ENCODE data around the gene PTPN6.
A peak's percentile ranks its signal among the peaks of the same experiment; 100 is the strongest.
"Not testable (repeated sequence)": the region's sequence is repeated elsewhere in the genome, so short reads cannot be mapped to it uniquely, and the experiment has no call there.

The PTPN6 gene

GRCh38 chr12:6950811-6951540 lies at the start of gene PTPN6:
Gene PTPN6, plus strand, starts transcription at chr12:6951356. Its CDS starts 157 bp downstream, at chr12:6951513.
- H3K27ac ChIP-seq (ENCODE audit: low read length), result no peak within 1 kb of the TSS
- H3K9ac ChIP-seq (ENCODE audit: low read length), result peak within 1 kb of the TSS; percentile 12
- peaks cover 2% of the 10 kb centered on the region for H3K4me1 ChIP-seq (ENCODE audit: control insufficient read depth, low read depth, low read length)
- H3K9me3 ChIP-seq (ENCODE audit: control insufficient read depth, low read depth, low read length), result no peaks in the 10 kb centered on the region
- no peaks in the 10 kb centered on the region for H3K27me3 ChIP-seq (ENCODE audit: control insufficient read depth, insufficient read depth, low read length)
- no peaks in the 10 kb centered on the region for H3K36me3 ChIP-seq (ENCODE audit: control insufficient read depth, low read depth, low read length)
- H3K4me3 ChIP-seq (ENCODE audit: low read length), result no peak within 1 kb of the TSS

DNA sequence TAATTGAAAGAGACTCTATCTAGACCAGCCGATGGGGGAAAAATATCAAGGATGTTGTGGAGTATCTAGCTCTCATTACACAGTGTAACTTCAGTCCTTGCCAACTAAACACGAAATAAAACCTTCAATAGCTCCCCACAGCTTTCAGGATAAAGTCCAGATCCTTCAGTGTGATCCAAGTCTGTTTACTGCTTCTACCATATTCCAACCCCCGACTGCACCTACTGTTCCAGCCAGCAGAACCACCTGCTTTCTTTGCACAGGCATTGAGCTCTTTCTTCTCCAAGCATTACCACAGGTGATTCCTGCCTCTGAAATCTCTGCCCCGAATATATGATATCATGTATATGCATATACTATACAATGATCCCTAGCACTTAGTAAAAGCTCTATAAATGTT lies 48.7 kb upstream of the PTPN6 start:
- Histone ChIP-seq H3K9me3 (ENCODE audit: control insufficient read depth, low read depth, low read length) (no peaks in the 10 kb centered on the region), H3K4me1 (ENCODE audit: control insufficient read depth, low read depth, low read length) (peaks cover 12% of the 10 kb centered on the region)

DNA sequence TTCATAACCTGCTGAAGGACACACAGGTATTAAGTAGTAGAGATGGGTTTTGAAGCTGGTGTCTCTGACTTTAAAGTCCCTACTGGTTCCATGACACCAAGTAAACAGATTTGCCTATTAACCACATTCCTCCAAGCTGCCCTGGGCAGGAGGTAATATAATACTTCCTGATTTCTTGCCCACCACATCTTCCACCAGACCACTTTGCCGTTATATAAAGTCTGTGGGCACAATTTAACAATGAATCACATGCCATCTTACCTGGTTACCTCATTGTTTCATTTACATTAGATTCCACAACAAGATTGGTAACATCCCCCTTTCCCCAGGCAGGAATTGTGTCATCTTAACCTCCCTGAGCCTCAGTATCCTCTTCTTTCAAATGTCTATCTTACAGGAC lies 47.4 kb upstream of the PTPN6 start:
- peak overlapping the region; percentile 53 for H3K9ac ChIP-seq (ENCODE audit: low read length)
- H3K27me3 ChIP-seq (ENCODE audit: control insufficient read depth, insufficient read depth, low read length), result peaks cover 4% of the 10 kb centered on the region
- H3K9me3 ChIP-seq (ENCODE audit: control insufficient read depth, low read depth, low read length), result no peaks in the 10 kb centered on the region
- peak overlapping the region; percentile 71 for H3K4me3 ChIP-seq (ENCODE audit: low read length)
- H3K4me1 ChIP-seq (ENCODE audit: control insufficient read depth, low read depth, low read length), result peaks cover 12% of the 10 kb centered on the region
- H3K36me3 ChIP-seq (ENCODE audit: control insufficient read depth, low read depth, low read length), result no peaks in the 10 kb centered on the region
- H3K27ac ChIP-seq (ENCODE audit: low read length), result peak overlapping the region; percentile 1

More for the DNA sequence above, 48.7 kb upstream of the PTPN6 start:
- Histone ChIP-seq H3K9ac (ENCODE audit: low read length) (no peak overlapping the region), H3K27ac (ENCODE audit: low read length) (no peak overlapping the region), H3K36me3 (ENCODE audit: control insufficient read depth, low read depth, low read length) (no peaks in the 10 kb centered on the region), H3K4me3 (ENCODE audit: low read length) (no peak overlapping the region), H3K27me3 (ENCODE audit: control insufficient read depth, insufficient read depth, low read length) (peaks cover 4% of the 10 kb centered on the region)

DNA sequence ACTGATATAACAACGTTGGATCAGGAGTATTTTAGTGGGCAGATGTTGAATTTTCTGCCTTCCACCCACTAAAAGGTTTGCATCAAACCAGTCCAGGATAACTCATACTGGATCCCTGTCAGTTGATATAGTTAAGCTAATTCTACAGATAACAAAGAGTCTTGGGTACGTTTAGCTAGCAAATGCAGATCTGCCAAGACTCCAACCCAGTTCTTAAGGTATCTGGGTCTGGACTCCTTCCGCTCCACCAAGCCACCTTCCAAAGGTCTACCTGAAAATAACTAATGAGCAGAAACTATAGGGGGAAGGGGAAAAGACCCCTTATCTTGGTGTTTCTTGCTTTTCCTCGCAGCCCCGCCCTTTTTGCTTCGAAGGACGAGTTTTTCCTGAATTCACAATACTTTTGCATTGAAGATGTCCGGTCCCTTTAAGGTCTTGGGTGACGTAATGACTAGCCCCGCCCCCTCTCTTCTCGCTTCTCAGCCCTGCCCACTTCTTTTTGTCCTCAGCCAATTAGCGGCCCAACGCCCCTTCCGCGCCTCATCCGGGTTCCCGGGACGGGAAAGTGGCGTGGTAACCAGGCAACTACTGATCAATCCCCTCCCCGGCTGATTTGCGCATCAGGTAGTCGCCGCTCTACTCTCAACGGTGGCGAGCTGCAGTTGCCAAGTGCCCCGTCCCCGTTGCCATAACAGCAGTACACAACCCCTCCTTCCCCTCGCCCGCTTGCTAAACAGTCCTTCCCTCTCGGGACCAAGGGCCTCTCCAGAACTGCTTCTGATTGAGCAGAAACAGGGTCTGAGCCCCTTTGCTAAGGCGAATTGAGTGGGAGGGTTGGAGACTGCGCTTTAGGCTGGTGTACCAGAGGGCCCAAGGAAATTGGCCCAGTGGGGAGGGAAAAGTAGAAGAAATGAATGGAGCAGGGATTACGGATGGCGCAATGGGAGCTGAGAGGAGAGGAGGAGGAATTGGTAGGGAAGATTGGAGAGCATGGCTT lies 46.6 kb upstream of the PTPN6 start, which contains the start of gene LRRC23:
Gene LRRC23 (plus strand): TSS at position 543 of the 997 bp plus-strand sequence. CDS start 812 bp downstream, outside the sequence.
- peak within 1 kb of the TSS; percentile 90 for H3K9ac ChIP-seq (ENCODE audit: low read length)
- peak within 1 kb of the TSS; percentile 71 for H3K4me3 ChIP-seq (ENCODE audit: low read length)
- no peaks in the 10 kb centered on the region for H3K36me3 ChIP-seq (ENCODE audit: control insufficient read depth, low read depth, low read length)
- no peaks in the 10 kb centered on the region for H3K9me3 ChIP-seq (ENCODE audit: control insufficient read depth, low read depth, low read length)
- peaks cover 4% of the 10 kb centered on the region for H3K27me3 ChIP-seq (ENCODE audit: control insufficient read depth, insufficient read depth, low read length)
- peak within 1 kb of the TSS; percentile 94 for H3K27ac ChIP-seq (ENCODE audit: low read length)
- H3K4me1 ChIP-seq (ENCODE audit: control insufficient read depth, low read depth, low read length), result peaks cover 12% of the 10 kb centered on the region

DNA sequence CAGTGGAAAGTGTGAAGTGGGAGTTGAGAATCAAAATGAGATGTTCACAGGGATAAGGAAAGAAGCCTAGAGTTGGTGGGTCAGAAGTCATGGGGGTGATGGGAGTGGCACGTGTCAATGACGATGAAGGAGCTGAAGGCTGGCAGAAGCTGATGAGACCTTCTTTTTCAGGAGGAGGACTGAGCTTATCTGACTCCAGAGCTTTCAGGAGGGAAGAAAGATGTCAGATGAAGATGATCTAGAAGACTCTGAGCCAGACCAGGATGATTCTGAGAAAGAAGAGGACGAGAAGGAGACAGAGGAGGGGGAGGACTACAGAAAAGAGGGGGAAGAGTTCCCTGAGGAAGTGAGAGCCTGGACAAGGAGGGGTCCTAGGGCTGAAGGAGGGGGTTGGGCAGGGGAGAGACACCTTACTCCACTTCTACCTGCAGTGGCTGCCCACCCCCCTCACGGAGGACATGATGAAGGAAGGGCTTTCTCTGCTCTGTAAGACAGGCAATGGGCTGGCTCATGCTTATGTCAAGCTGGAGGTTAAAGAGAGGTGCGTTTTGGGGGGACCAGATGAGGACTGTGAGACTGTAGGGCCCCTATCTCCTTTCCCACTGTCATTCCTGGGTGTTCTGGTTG lies 45.6 kb upstream of the PTPN6 start:
- Histone ChIP-seq H3K36me3 (ENCODE audit: control insufficient read depth, low read depth, low read length) (no peaks in the 10 kb centered on the region), H3K27me3 (ENCODE audit: control insufficient read depth, insufficient read depth, low read length) (peaks cover 4% of the 10 kb centered on the region), H3K27ac (ENCODE audit: low read length) (peak overlapping the region; percentile 94), H3K9me3 (ENCODE audit: control insufficient read depth, low read depth, low read length) (no peaks in the 10 kb centered on the region), H3K4me1 (ENCODE audit: control insufficient read depth, low read depth, low read length) (peaks cover 12% of the 10 kb centered on the region), H3K4me3 (ENCODE audit: low read length) (peak overlapping the region; percentile 71), H3K9ac (ENCODE audit: low read length) (peak overlapping the region; percentile 90)

DNA sequence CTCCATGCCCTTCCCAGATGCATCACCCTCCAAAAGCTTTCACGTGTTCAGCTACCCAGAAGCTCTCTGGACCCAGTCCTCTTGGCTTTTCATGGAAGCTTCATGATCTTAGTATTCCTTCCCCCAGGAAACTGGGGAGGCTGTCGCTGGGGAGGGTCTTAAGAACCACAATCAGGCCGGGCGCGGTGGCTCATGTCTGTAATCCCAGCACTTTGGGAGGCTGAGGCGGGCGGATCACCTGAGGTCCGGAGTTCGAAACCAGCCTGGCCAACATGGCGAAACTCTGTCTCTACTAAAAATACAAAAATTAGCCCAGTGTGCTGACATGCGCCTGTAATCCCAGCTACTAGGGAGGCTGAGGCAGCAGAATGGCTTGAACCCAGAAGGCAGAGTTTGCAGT lies 43.0 kb upstream of the PTPN6 start:
- not testable (repeated sequence) for H3K9ac ChIP-seq (ENCODE audit: low read length); H3K27me3 ChIP-seq (ENCODE audit: control insufficient read depth, insufficient read depth, low read length); H3K36me3 ChIP-seq (ENCODE audit: control insufficient read depth, low read depth, low read length); H3K27ac ChIP-seq (ENCODE audit: low read length); H3K9me3 ChIP-seq (ENCODE audit: control insufficient read depth, low read depth, low read length); H3K4me3 ChIP-seq (ENCODE audit: low read length)
- H3K4me1 ChIP-seq (ENCODE audit: control insufficient read depth, low read depth, low read length), result peaks cover 12% of the 10 kb centered on the region

- Histone ChIP-seq H3K4me1 (ENCODE audit: control insufficient read depth, low read depth, low read length) (peaks cover 12% of the 10 kb centered on the region), H3K36me3 (ENCODE audit: control insufficient read depth, low read depth, low read length) (no peaks in the 10 kb centered on the region), H3K9ac (ENCODE audit: low read length) (no peak overlapping the region), H3K4me3 (ENCODE audit: low read length) (no peak overlapping the region), H3K27ac (ENCODE audit: low read length) (no peak overlapping the region), H3K9me3 (ENCODE audit: control insufficient read depth, low read depth, low read length) (no peaks in the 10 kb centered on the region), H3K27me3 (ENCODE audit: control insufficient read depth, insufficient read depth, low read length) (peaks cover 4% of the 10 kb centered on the region)
Measured at GRCh38 chr12:6909421-6910145, 41.6 kb upstream of the PTPN6 start.

DNA sequence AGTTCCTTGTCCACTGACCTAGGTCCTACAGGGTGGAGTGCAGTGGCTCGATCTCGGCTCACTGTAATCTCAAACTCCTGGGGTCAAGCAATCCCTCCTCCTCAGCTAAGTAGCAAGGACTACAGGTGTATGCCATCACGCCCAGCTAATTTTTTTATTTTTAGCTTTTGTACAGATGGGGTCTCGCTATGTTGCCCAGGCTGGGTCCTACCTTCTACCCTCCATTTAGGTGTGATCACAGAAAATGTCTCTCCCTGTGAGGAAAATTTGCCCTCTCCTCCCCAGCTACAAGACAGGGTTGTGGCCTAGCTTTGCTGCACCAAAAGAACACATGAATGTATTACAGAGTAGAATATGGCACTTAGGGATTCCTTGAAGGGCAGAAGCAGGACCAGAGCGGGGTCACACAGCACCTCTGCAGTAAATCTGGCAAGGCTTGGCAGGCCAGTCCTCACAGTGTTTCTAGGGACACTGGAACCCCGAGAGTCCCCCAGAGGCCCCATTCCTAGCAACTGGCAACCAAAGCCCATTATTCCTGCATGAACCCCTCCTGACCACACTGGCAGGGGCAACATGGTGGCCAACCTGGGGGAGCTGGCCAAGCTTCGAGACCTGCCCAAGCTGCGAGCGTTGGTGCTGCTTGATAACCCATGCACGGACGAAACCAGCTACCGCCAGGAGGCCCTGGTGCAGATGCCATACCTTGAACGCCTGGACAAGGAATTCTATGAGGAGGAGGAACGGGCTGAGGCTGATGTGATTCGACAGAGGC lies 38.8 kb upstream of the PTPN6 start:
- H3K27me3 ChIP-seq (ENCODE audit: control insufficient read depth, insufficient read depth, low read length), result no peaks in the 10 kb centered on the region
- H3K9me3 ChIP-seq (ENCODE audit: control insufficient read depth, low read depth, low read length), result no peaks in the 10 kb centered on the region
- peaks cover 8% of the 10 kb centered on the region for H3K36me3 ChIP-seq (ENCODE audit: control insufficient read depth, low read depth, low read length)
- peaks cover 7% of the 10 kb centered on the region for H3K4me1 ChIP-seq (ENCODE audit: control insufficient read depth, low read depth, low read length)
- H3K4me3 ChIP-seq (ENCODE audit: low read length), result no peak overlapping the region
- H3K9ac ChIP-seq (ENCODE audit: low read length), result no peak overlapping the region
- no peak overlapping the region for H3K27ac ChIP-seq (ENCODE audit: low read length)

GRCh38 chr12:6914246-6914946 lies 36.8 kb upstream of the PTPN6 start, which contains the start of gene ENO2:
Gene ENO2, plus strand, starts transcription at chr12:6914580. Its CDS starts 1,253 bp downstream, at chr12:6915833.
- H3K27ac ChIP-seq (ENCODE audit: low read length), result no peak within 1 kb of the TSS
- H3K4me1 ChIP-seq (ENCODE audit: control insufficient read depth, low read depth, low read length), result peaks cover 7% of the 10 kb centered on the region
- peaks cover 20% of the 10 kb centered on the region for H3K36me3 ChIP-seq (ENCODE audit: control insufficient read depth, low read depth, low read length)
- H3K9ac ChIP-seq (ENCODE audit: low read length), result peak within 1 kb of the TSS; percentile 52
- H3K4me3 ChIP-seq (ENCODE audit: low read length), result peak within 1 kb of the TSS; percentile 83
- H3K9me3 ChIP-seq (ENCODE audit: control insufficient read depth, low read depth, low read length), result no peaks in the 10 kb centered on the region
- no peaks in the 10 kb centered on the region for H3K27me3 ChIP-seq (ENCODE audit: control insufficient read depth, insufficient read depth, low read length)
